B cell (primary cell): Measurements from ENCODE around the gene PDHX. TPM values are rescaled to one million over a fixed set of nuclear protein-coding genes. Genes with fewer than 3 reads are reported as not detected.

Experiments
- ATAC-seq: fragments of 200-7000 bp; cut with Tn5 transposase; one replicate; pipeline ENCODE4 v1.10.0; 2021; ENCODE audit warnings: low read depth, mild to moderate bottlenecking, moderate number of reproducible peaks, moderate library complexity
- CTCF ChIA-PET: fragments of 350-600 bp; sonication (Branson Sonifier 250); formaldehyde crosslinking; loops from one replicate; lab custom pipeline; 2021; ENCODE audit warnings: antibody characterized with exemption, inconsistent platforms; lab: Charles Lee
- POLR2A ChIA-PET: fragments of 350-600 bp; sonication (Branson Sonifier 250); formaldehyde crosslinking; loops from one replicate; lab custom pipeline; 2021; ENCODE audit warnings: antibody characterized with exemption; lab: Charles Lee
- DNase-seq: peaks from one replicate; pipeline ENCODE4 v3.0.0; 2013
- H2AFZ ChIP-seq: 2 replicates; pipeline ENCODE4 v1.6.1; 2012; ENCODE audit warnings: mild to moderate bottlenecking, low read depth, low read length; ENCODE audit not compliant: insufficient read depth, poor library complexity, severe bottlenecking
- H3K27ac ChIP-seq, 2 donors: 1 replicate in 1 of 2; 2 replicates in 1 of 2; pipeline ENCODE4 v1.5.1; 2012 to 2013; ENCODE audit warnings: low read length in 2 of 2, mild to moderate bottlenecking in 2 of 2, moderate library complexity in 1 of 2
- H3K27me3 ChIP-seq, 4 experiments: fragments of 200-600 bp in 1 of 4; sonication (generic) in 1 of 4; replicated peaks in 1 of 4; 1 replicate in 2 of 4; 2 replicates in 2 of 4; pipeline versions ENCODE4 v1.6.1 to v1.7.0; 2013 to 2016; ENCODE audit warnings: low read length in 3 of 4, mild to moderate bottlenecking in 2 of 4, mixed read lengths in 1 of 4, moderate library complexity in 1 of 4; ENCODE audit not compliant: insufficient read depth in 4 of 4, control insufficient read depth in 3 of 4; ENCODE audit errors: control extremely low read depth in 1 of 4
- H3K36me3 ChIP-seq, 2 experiments: replicated peaks in 1 of 2; 1 replicate in 1 of 2; 2 replicates in 1 of 2; pipeline versions ENCODE4 v1.6.1 to v1.7.1; 2013; ENCODE audit warnings: low read length in 1 of 2; ENCODE audit not compliant: insufficient read depth in 2 of 2, control insufficient read depth in 1 of 2; ENCODE audit errors: control extremely low read depth in 1 of 2, extremely low read depth in 1 of 2
- H3K4me1 ChIP-seq, 2 donors: fragments of 200-600 bp in 1 of 2; sonication (generic) in 1 of 2; 1 replicate in 1 of 2; 2 replicates in 1 of 2; pipeline versions ENCODE4 v1.5.1 to v1.6.1; 2013 to 2017; ENCODE audit warnings: low read length in 2 of 2; ENCODE audit not compliant: control insufficient read depth in 2 of 2, insufficient read depth in 2 of 2
- H3K4me2 ChIP-seq: replicated peaks from 2 replicates; pipeline ENCODE3; 2012; ENCODE audit warnings: mild to moderate bottlenecking, low read depth, low read length; ENCODE audit not compliant: poor library complexity, severe bottlenecking
- H3K4me3 ChIP-seq, 5 experiments: fragments of 200-600 bp in 1 of 5; sonication (generic) in 1 of 5; 1 replicate in 3 of 5; 2 replicates in 2 of 5; pipeline versions ENCODE4 v1.5.1 to v1.7.0; 2011 to 2016; ENCODE audit warnings: low read length in 4 of 5, mild to moderate bottlenecking in 4 of 5, low read depth in 2 of 5, control low read depth in 1 of 5, moderate library complexity in 1 of 5; ENCODE audit not compliant: insufficient read depth in 1 of 5; ENCODE audit errors: control extremely low read depth in 1 of 5, extremely low read depth in 1 of 5
- H3K79me2 ChIP-seq: fragments of 200-600 bp; sonication (generic); one replicate; pipeline ENCODE4 v1.6.0; 2016; ENCODE audit warnings: low read length; ENCODE audit not compliant: control insufficient read depth, insufficient read depth
- H3K9ac ChIP-seq: fragments of 200-600 bp; sonication (generic); 2 replicates; pipeline ENCODE4 v1.6.1; 2017; ENCODE audit warnings: mild to moderate bottlenecking, low read length, moderate library complexity
- H3K9me3 ChIP-seq, 3 donors: one replicate each; pipeline versions ENCODE4 v1.6.1 to v1.7.1; 2013; ENCODE audit warnings: low read length in 2 of 3; ENCODE audit not compliant: control insufficient read depth in 2 of 3, insufficient read depth in 1 of 3; ENCODE audit errors: control extremely low read depth in 1 of 3
- H4K20me1 ChIP-seq: 2 replicates; pipeline ENCODE4 v1.6.0; 2012; ENCODE audit warnings: mild to moderate bottlenecking, low read length; ENCODE audit not compliant: insufficient read depth, control insufficient read depth, poor library complexity, severe bottlenecking
- H3K27ac Mint-ChIP-seq: one replicate; pipeline ENCODE4 v1.8.0; 2021; ENCODE audit warnings: mixed read lengths
- H3K27me3 Mint-ChIP-seq: one replicate; pipeline ENCODE4 v1.8.0; 2021; ENCODE audit warnings: mixed read lengths
- H3K4me1 Mint-ChIP-seq: one replicate; pipeline ENCODE4 v1.8.0; 2021; ENCODE audit warnings: mixed read lengths
- H3K4me3 Mint-ChIP-seq: one replicate; pipeline ENCODE4 v1.8.0; 2021; ENCODE audit warnings: mixed read lengths
- H3K9me3 Mint-ChIP-seq: one replicate; pipeline ENCODE4 v1.8.0; 2022; ENCODE audit warnings: mixed read lengths; ENCODE audit not compliant: insufficient read depth
- CTCF ChIP-seq: fragments of 200-600 bp; IDR thresholded peaks from one replicate; pipeline ENCODE4 v1.8.0; 2022; ENCODE audit warnings: antibody characterized with exemption, mild to moderate bottlenecking
- EZH2 ChIP-seq: IDR thresholded peaks from 2 replicates; pipeline ENCODE4 v1.6.1; 2012; ENCODE audit warnings: borderline replicate concordance, low read depth, mild to moderate bottlenecking, moderate library complexity, low read length; ENCODE audit not compliant: insufficient read depth, poor library complexity, severe bottlenecking
- WGBS: methylation state at CpG from one replicate; pipeline ENCODE4 v1.1.5; 2013; ENCODE audit warnings: missing lambda C conversion rate; ENCODE audit not compliant: insufficient coverage; 5-methylcytosine and 5-hydroxymethylcytosine counted together
- intact Hi-C: fragments of 100-400 bp; cut with micrococcal nuclease; formaldehyde crosslinking; loops from one replicate; pipeline ENCODE4 v1.10.0; 2022
- polyA plus RNA-seq: library from polyadenylated mRNA; depleted of rRNA; stranded (reverse); fragments of >200 nt; gene quantifications from 2 replicates; pipeline ENCODE4 v1.2.3, GENCODE V29; 2012
- total RNA-seq, 2 donors: library from RNA; stranded (reverse); fragments of 120-200 nt in 1 of 2; gene quantifications; 1 replicate in 1 of 2; 2 replicates in 1 of 2; pipeline versions ENCODE4 v1.2.3 to v1.2.4, GENCODE V29; 2013 to 2022

Gene PDHX
- total and polyA plus RNA-seq, 2 donors (not counting 1 experiment from before 2014, with no cell fraction given), result 6.2 to 35.4 TPM

DNA sequence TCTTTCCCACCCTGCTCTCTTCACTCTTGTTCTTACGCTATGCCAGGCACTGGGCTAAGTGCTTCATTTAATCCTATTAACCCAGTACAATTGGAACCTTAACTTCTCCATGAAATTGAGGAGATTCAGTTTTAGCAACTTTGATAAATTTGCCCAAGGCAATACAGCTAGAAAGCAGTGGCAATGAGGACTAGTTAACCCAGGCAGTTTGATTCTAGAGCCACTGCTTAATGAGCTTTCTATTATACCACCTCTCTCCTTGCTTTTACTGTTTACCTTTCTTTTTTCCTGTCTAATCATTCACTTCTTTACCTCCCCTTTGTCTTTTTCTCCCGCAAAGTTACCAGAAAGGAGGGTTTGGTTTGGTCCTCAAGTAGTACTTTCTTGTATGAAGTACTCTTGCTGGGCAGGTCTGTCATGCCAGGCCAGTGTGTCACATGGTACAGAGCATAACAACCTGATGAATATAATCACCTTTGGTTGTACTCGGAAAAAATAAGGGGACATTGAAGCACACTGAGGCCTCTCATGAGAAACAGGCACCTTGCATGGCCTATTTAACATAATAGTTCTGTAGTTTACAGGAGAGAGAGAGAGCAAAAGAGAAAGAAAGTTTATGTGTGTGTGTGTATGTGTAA lies 70.6 kb downstream of the PDHX start:
- H3K79me2 ChIP-seq, result no peaks in the 10 kb centered on the region
- H3K36me3 ChIP-seq, result peaks cover 0 to 13% of the 10 kb centered on the region in 2 experiments
- peaks cover 4 to 6% of the 10 kb centered on the region in 2 donors for H3K4me1 ChIP-seq
- no peak overlapping the region for H3K4me2 ChIP-seq
- no peak overlapping the region for H2AFZ ChIP-seq
- no peak overlapping the region for H3K4me3 ChIP-seq
- H3K9me3 Mint-ChIP-seq, result no peaks in the 10 kb centered on the region
- CTCF ChIA-PET, result interaction anchor here (1.0 to 1.3 kb wide), 4 partner anchors 11 to 425 kb away, joined by 3 to 4 read pairs (median 3); no protein-coding TSS in a partner anchor
- no peaks in the 10 kb centered on the region for H4K20me1 ChIP-seq
- intact Hi-C loops, result no loop called here
- H3K27me3 ChIP-seq, result no peaks in the 10 kb centered on the region
- H3K27ac Mint-ChIP-seq, result no peak overlapping the region
- no peak for DNase-seq
- H3K4me1 Mint-ChIP-seq, result peaks cover 9% of the 10 kb centered on the region
- H3K9ac ChIP-seq, result no peak overlapping the region
- ATAC-seq, result no peak
- no peak overlapping the region for H3K4me3 Mint-ChIP-seq
- no peaks in the 10 kb centered on the region for H3K27me3 Mint-ChIP-seq
- H3K27ac ChIP-seq, result no peak overlapping the region
- 100% methylated on average over 1 of the region's 3 CpGs for WGBS
- no peaks in the 10 kb centered on the region for H3K9me3 ChIP-seq
- POLR2A ChIA-PET, result no interaction called here
- TF ChIP-seq CTCF (no peak), EZH2 (no peak)

GRCh38 chr11:34987617-34988016 lies 71.2 kb downstream of the PDHX start:
- Mint-ChIP-seq H3K4me3 (no peak overlapping the region), H3K27ac (no peak overlapping the region), H3K27me3 (no peaks in the 10 kb centered on the region), H3K4me1 (peaks cover 9% of the 10 kb centered on the region), H3K9me3 (no peaks in the 10 kb centered on the region)
- POLR2A ChIA-PET, result no interaction called here
- CTCF ChIA-PET, result interaction anchor here (1.0 to 1.3 kb wide), 3 partner anchors 10 to 401 kb away, joined by 3 to 4 read pairs (median 3); no protein-coding TSS in a partner anchor
- Histone ChIP-seq H3K4me3 (no peak overlapping the region), H2AFZ (no peak overlapping the region), H3K9ac (no peak overlapping the region), H3K9me3 (no peaks in the 10 kb centered on the region), H3K4me1 (peaks cover 4 to 6% of the 10 kb centered on the region in 2 donors), H3K4me2 (no peak overlapping the region), H4K20me1 (no peaks in the 10 kb centered on the region), H3K27ac (no peak overlapping the region), H3K79me2 (no peaks in the 10 kb centered on the region), H3K36me3 (peaks cover 0 to 13% of the 10 kb centered on the region in 2 experiments), H3K27me3 (no peaks in the 10 kb centered on the region)
- DNase-seq, result no peak
- WGBS, result 80% methylated on average over 1 of the region's 5 CpGs
- no peak for ATAC-seq
- no peak for TF ChIP-seq EZH2
- no peak for TF ChIP-seq CTCF
- intact Hi-C loops, result no loop called here
